Right lung (tissue), 10 donors: ENCODE results near the gene SCYGR3. TPM values are rescaled to one million over a fixed set of nuclear protein-coding genes. Genes with fewer than 3 reads are reported as not detected.

Source experiments
- DNase-seq, 2 donors: peaks; one replicate each; pipeline ENCODE4 v3.0.0-alpha.2; 2013
- long read RNA-seq, 8 donors: transcript quantifications; one replicate each; lab custom pipeline, GENCODE V29; 2026
- polyA plus RNA-seq, 5 donors: library from polyadenylated mRNA; unstranded; fragments of 120-200 nt; gene quantifications; one replicate each; pipeline versions ENCODE4 v1.2.1 to v1.2.3, GENCODE V29; 2013; ENCODE audit warnings: inconsistent platforms in 1 of 5, low replicate concordance in 1 of 5; ENCODE audit not compliant: insufficient read length in 5 of 5, insufficient read depth in 1 of 5

Gene SCYGR3
- not detected for polyA plus RNA-seq
- long read RNA-seq, donor 1, result 0 reads
- long read RNA-seq, donor 2, result 0 reads
- long read RNA-seq, donor 3, result 0 reads
- long read RNA-seq, donor 4, result 0 reads
- long read RNA-seq, donor 5, result 0 reads
- long read RNA-seq, donor 6, result 0 reads
- long read RNA-seq, donor 7, result 0 reads
- long read RNA-seq, donor 8, result 0 reads

- no peak for DNase-seq
Measured at GRCh38 chr2:227614740-227615139, at the start of gene SCYGR3. Gene SCYGR3, minus strand, starts transcription at chr2:227614840. Its CDS starts 0 bp downstream, at chr2:227614840.

- DNase-seq, result no peak
Measured at GRCh38 chr2:227661827-227662226, 47.2 kb upstream of the SCYGR3 start.

- DNase-seq, result no peak
Measured at GRCh38 chr2:227661025-227661649, 46.5 kb upstream of the SCYGR3 start.

GRCh38 chr2:227657199-227657845 lies 42.7 kb upstream of the SCYGR3 start:
- peak in 1 of 2 donors; percentile 9 for DNase-seq

- DNase-seq, result no peak
Measured at GRCh38 chr2:227655454-227655853, 40.8 kb upstream of the SCYGR3 start.

GRCh38 chr2:227654426-227654825 lies 39.8 kb upstream of the SCYGR3 start:
- DNase-seq, result no peak

GRCh38 chr2:227653419-227653818 lies 38.8 kb upstream of the SCYGR3 start:
- no peak for DNase-seq

GRCh38 chr2:227643990-227644551 lies 29.4 kb upstream of the SCYGR3 start:
- DNase-seq, result no peak

GRCh38 chr2:227642656-227643055 lies 28.0 kb upstream of the SCYGR3 start:
- DNase-seq, result no peak

- no peak for DNase-seq
Measured at GRCh38 chr2:227634201-227634600, 19.6 kb upstream of the SCYGR3 start.

- DNase-seq, result no peak
Measured at GRCh38 chr2:227632827-227633226, 18.2 kb upstream of the SCYGR3 start.

GRCh38 chr2:227630322-227630721 lies 15.7 kb upstream of the SCYGR3 start:
- no peak for DNase-seq

- no peak for DNase-seq
Measured at GRCh38 chr2:227629435-227629834, 14.8 kb upstream of the SCYGR3 start.

- no peak for DNase-seq
Measured at GRCh38 chr2:227627769-227628168, 13.1 kb upstream of the SCYGR3 start.

GRCh38 chr2:227626580-227627151 lies 12.0 kb upstream of the SCYGR3 start:
- no peak for DNase-seq

- DNase-seq, result no peak
Measured at GRCh38 chr2:227625420-227625819, 10.8 kb upstream of the SCYGR3 start.

GRCh38 chr2:227623226-227623625 lies 8.6 kb upstream of the SCYGR3 start:
- DNase-seq, result no peak

- DNase-seq, result no peak
Measured at GRCh38 chr2:227617316-227618230, 2.9 kb upstream of the SCYGR3 start, which contains the start of gene SCYGR4. Gene SCYGR4, plus strand, starts transcription at chr2:227617498. Its CDS starts 0 bp downstream, at chr2:227617498.

- DNase-seq, result no peak
Measured at GRCh38 chr2:227616631-227617030, 2.0 kb upstream of the SCYGR3 start.

GRCh38 chr2:227615906-227616305 lies 1.3 kb upstream of the SCYGR3 start:
- DNase-seq, result no peak

GRCh38 chr2:227615181-227615580 lies 541 bp upstream of the SCYGR3 start:
- DNase-seq, result no peak
